COLO829 (cell line): ENCODE measurements around the gene GABBR2.

Experiments
- DNase-seq: peaks from one replicate; pipeline ENCODE4 v3.0.0; 2012; ENCODE audit warnings: low spot score

GABBR2 gene

GRCh38 chr9:98627296-98627695, 81.4 kb downstream of the GABBR2 start:
- no peak for DNase-seq

GRCh38 chr9:98625728-98626127, 83.0 kb downstream of the GABBR2 start:
- no peak for DNase-seq

GRCh38 chr9:98619788-98620187, 88.9 kb downstream of the GABBR2 start:
- DNase-seq: no peak

- no peak for DNase-seq
Measured at GRCh38 chr9:98615633-98616032, 93.1 kb downstream of the GABBR2 start.

GRCh38 chr9:98614941-98615340, 93.8 kb downstream of the GABBR2 start:
- no peak for DNase-seq

- no peak for DNase-seq
Measured at GRCh38 chr9:98612061-98612752, 96.5 kb downstream of the GABBR2 start.

GRCh38 chr9:98611319-98611718, 97.4 kb downstream of the GABBR2 start:
- no peak for DNase-seq

GRCh38 chr9:98610711-98611110, 98.0 kb downstream of the GABBR2 start:
- no peak for DNase-seq

GRCh38 chr9:98610211-98610610, 98.5 kb downstream of the GABBR2 start:
- no peak for DNase-seq

- no peak for DNase-seq
Measured at GRCh38 chr9:98609646-98610045, 99.1 kb downstream of the GABBR2 start.

- no peak for DNase-seq
Measured at GRCh38 chr9:98607787-98608186, 100.9 kb downstream of the GABBR2 start.

- DNase-seq: no peak
Measured at GRCh38 chr9:98607152-98607551, 101.6 kb downstream of the GABBR2 start.

GRCh38 chr9:98606730-98607129, 102.0 kb downstream of the GABBR2 start:
- no peak for DNase-seq

- no peak for DNase-seq
Measured at GRCh38 chr9:98605116-98605515, 103.6 kb downstream of the GABBR2 start.

- no peak for DNase-seq
Measured at GRCh38 chr9:98603821-98604383, 104.8 kb downstream of the GABBR2 start.

GRCh38 chr9:98602839-98603500, 105.8 kb downstream of the GABBR2 start:
- DNase-seq: no peak

GRCh38 chr9:98600631-98601030, 108.1 kb downstream of the GABBR2 start:
- DNase-seq: no peak

GRCh38 chr9:98599566-98600216, 109.0 kb downstream of the GABBR2 start:
- DNase-seq: no peak

GRCh38 chr9:98598861-98599260, 109.9 kb downstream of the GABBR2 start:
- no peak for DNase-seq

- DNase-seq: no peak
Measured at GRCh38 chr9:98597236-98597771, 111.4 kb downstream of the GABBR2 start.

GRCh38 chr9:98596486-98596885, 112.2 kb downstream of the GABBR2 start:
- DNase-seq: no peak

- no peak for DNase-seq
Measured at GRCh38 chr9:98594546-98595160, 114.1 kb downstream of the GABBR2 start.
